Hepatocyte (in vitro differentiated cells): ENCODE results near the gene OPRL1. TPM values are rescaled to one million over a fixed set of nuclear protein-coding genes. Genes with fewer than 3 reads are reported as not detected.
A peak's percentile ranks its signal among the peaks of the same experiment; 100 is the strongest.

ENCODE experiments used
- DNase-seq: peaks from one replicate; pipeline ENCODE4 v3.0.0-alpha.2; 2016; ENCODE audit warnings: low spot score
- H2AFZ ChIP-seq: fragments of 200-600 bp; sonication (generic); 2 replicates; pipeline ENCODE4 v1.6.0; 2016; ENCODE audit warnings: antibody characterized with exemption, mild to moderate bottlenecking
- H3K27ac ChIP-seq: fragments of 200-600 bp; sonication (generic); 2 replicates; pipeline ENCODE4 v1.5.1; 2016; ENCODE audit warnings: mild to moderate bottlenecking
- H3K27me3 ChIP-seq: fragments of 200-600 bp; sonication (generic); 2 replicates; pipeline ENCODE4 v1.6.1; 2016
- H3K36me3 ChIP-seq: fragments of 200-600 bp; sonication (generic); replicated peaks from 2 replicates; pipeline ENCODE4 v1.5.1; 2016; ENCODE audit warnings: low read depth; ENCODE audit not compliant: insufficient read depth
- H3K4me1 ChIP-seq: fragments of 200-600 bp; sonication (generic); 2 replicates; pipeline ENCODE4 v1.5.1; 2016; ENCODE audit warnings: mild to moderate bottlenecking, moderate library complexity; ENCODE audit not compliant: insufficient read depth
- H3K4me2 ChIP-seq: fragments of 200-600 bp; sonication (generic); 2 replicates; pipeline ENCODE4 v1.6.0; 2016
- H3K4me3 ChIP-seq: fragments of 200-600 bp; sonication (generic); 2 replicates; pipeline ENCODE4 v1.5.1; 2016; ENCODE audit warnings: mild to moderate bottlenecking
- H3K79me2 ChIP-seq: fragments of 200-600 bp; sonication (generic); 2 replicates; pipeline ENCODE4 v1.6.0; 2017; ENCODE audit warnings: mild to moderate bottlenecking
- H3K9me2 ChIP-seq: fragments of 200-600 bp; sonication (generic); replicated peaks from 2 replicates; pipeline ENCODE4 v1.6.0; 2017; ENCODE audit warnings: mild to moderate bottlenecking; ENCODE audit not compliant: insufficient read depth
- H3K9me3 ChIP-seq: fragments of 200-600 bp; sonication (generic); 2 replicates; pipeline ENCODE4 v1.5.1; 2016; ENCODE audit warnings: low read depth, mild to moderate bottlenecking
- H4K20me1 ChIP-seq: fragments of 200-600 bp; sonication (generic); 2 replicates; pipeline ENCODE4 v1.6.0; 2016; ENCODE audit warnings: mild to moderate bottlenecking; ENCODE audit not compliant: insufficient read depth, poor library complexity, severe bottlenecking
- EZH2 ChIP-seq: fragments of 200-600 bp; sonication (generic); IDR thresholded peaks from 2 replicates; pipeline ENCODE4 v1.6.1; 2016; ENCODE audit warnings: antibody characterized with exemption, mild to moderate bottlenecking, borderline replicate concordance
- EZH2phosphoT487 ChIP-seq: fragments of 200-600 bp; sonication (generic); IDR thresholded peaks from one replicate; pipeline ENCODE4 v1.6.1; 2018; ENCODE audit warnings: antibody characterized with exemption, mild to moderate bottlenecking, low read depth, moderate library complexity; ENCODE audit not compliant: unreplicated experiment, severe bottlenecking
- whole genome bisulfite sequencing: methylation state at CpG from one replicate; pipeline ENCODE4 v1.1.6; 2016; ENCODE audit warnings: low lambda C conversion rate; ENCODE audit errors: missing lambda C conversion rate; 5-methylcytosine and 5-hydroxymethylcytosine counted together
- polyA plus RNA-seq: library from polyadenylated mRNA; unstranded; fragments of >200 nt; fragmentation: Nextera tagmentation; extraction: Ambion mirVana; gene quantifications from 2 replicates; pipeline ENCODE4 v1.2.1, GENCODE V29; 2016
- total RNA-seq: library from RNA; depleted of rRNA; stranded (reverse); fragments of >200 nt; gene quantifications from 2 replicates; pipeline ENCODE4 v1.2.3, GENCODE V29; 2014
- TF ChIP-seq, protein P1 (sequence below): fragments of 200-600 bp; sonication (generic); IDR thresholded peaks from 2 replicates; pipeline ENCODE4 v1.5.1; 2016; ENCODE audit warnings: antibody characterized with exemption, mild to moderate bottlenecking; ENCODE audit not compliant: poor library complexity

Gene OPRL1
- 1.1 and 1.5 TPM in 2 replicates for total RNA-seq
- polyA plus RNA-seq, result 0.50 and 0.90 TPM in 2 replicates

- Histone ChIP-seq H2AFZ (peak within 1 kb of the TSS; percentile 83), H3K4me1 (peaks cover 19% of the 10 kb centered on the region), H3K9me2 (no peaks in the 10 kb centered on the region), H3K27ac (peak within 1 kb of the TSS; percentile 45), H3K4me3 (peak within 1 kb of the TSS; percentile 85), H3K4me2 (peak within 1 kb of the TSS; percentile 98), H3K36me3 (no peaks in the 10 kb centered on the region), H3K27me3 (peaks cover 26% of the 10 kb centered on the region), H4K20me1 (no peaks in the 10 kb centered on the region), H3K79me2 (no peaks in the 10 kb centered on the region), H3K9me3 (no peaks in the 10 kb centered on the region)
- DNase-seq, result no peak
- TF ChIP-seq, protein P1, sequence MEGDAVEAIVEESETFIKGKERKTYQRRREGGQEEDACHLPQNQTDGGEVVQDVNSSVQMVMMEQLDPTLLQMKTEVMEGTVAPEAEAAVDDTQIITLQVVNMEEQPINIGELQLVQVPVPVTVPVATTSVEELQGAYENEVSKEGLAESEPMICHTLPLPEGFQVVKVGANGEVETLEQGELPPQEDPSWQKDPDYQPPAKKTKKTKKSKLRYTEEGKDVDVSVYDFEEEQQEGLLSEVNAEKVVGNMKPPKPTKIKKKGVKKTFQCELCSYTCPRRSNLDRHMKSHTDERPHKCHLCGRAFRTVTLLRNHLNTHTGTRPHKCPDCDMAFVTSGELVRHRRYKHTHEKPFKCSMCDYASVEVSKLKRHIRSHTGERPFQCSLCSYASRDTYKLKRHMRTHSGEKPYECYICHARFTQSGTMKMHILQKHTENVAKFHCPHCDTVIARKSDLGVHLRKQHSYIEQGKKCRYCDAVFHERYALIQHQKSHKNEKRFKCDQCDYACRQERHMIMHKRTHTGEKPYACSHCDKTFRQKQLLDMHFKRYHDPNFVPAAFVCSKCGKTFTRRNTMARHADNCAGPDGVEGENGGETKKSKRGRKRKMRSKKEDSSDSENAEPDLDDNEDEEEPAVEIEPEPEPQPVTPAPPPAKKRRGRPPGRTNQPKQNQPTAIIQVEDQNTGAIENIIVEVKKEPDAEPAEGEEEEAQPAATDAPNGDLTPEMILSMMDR, result no peak
- TF ChIP-seq EZH2 (no peak), EZH2phosphoT487 (no peak)
- WGBS, result 17% methylated on average over 36 of the region's 62 CpGs
Measured at GRCh38 chr20:64080013-64080812, at the start of gene OPRL1. OPRL1 (plus strand) TSS chr20:64080082; CDS start chr20:64092721, 12,639 bp downstream.

DNA sequence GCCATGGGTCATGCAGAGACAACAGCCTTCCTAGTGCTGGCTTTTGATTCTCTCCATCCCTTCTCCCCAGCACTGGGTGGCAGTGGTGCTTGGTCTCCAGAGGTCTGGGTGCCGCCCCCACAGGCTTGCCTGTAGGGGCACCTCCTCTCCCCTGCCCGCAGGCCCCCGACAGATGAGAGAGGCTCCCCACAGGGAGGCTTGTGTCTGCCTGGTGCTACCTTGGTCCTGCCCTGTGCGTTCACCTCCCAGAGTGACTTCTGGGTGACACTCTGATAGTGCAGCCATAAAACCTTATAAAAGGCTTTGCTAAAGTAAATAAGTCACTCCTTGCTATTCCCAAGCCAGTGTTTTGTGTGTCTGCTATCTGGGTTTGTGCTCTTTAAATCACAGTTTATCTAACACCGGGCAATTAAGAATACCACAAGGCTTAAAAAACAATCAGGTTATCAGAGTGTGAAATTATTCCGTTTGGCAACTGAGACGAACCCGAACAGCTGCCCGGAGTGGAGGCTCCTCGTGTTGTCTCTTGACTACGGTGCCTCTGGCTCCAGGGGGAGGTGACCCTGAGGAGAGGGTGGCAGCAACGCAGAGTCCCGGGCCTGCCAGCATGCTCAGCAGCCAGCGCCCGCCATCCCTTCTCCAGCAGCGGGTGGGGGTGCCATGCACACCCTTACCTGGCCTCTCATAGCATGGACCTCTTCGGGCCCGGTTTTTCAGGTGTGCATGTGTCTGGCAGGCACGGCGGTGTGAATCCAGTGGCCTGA lies 49.3 kb upstream of the OPRL1 start:
- Histone ChIP-seq H3K4me2 (no peak overlapping the region), H2AFZ (peak overlapping the region; percentile 43), H3K79me2 (no peaks in the 10 kb centered on the region), H3K27ac (no peak overlapping the region), H3K9me2 (no peaks in the 10 kb centered on the region), H3K36me3 (no peaks in the 10 kb centered on the region), H3K4me3 (no peak overlapping the region), H3K4me1 (no peaks in the 10 kb centered on the region), H3K9me3 (no peaks in the 10 kb centered on the region), H3K27me3 (no peaks in the 10 kb centered on the region), H4K20me1 (peaks cover 20% of the 10 kb centered on the region)
- peak; percentile 100 for TF ChIP-seq EZH2phosphoT487
- TF ChIP-seq, protein P1, result no peak
- DNase-seq, result peak; percentile 54
- 68% methylated on average over 20 of the region's 20 CpGs for whole genome bisulfite sequencing

DNA sequence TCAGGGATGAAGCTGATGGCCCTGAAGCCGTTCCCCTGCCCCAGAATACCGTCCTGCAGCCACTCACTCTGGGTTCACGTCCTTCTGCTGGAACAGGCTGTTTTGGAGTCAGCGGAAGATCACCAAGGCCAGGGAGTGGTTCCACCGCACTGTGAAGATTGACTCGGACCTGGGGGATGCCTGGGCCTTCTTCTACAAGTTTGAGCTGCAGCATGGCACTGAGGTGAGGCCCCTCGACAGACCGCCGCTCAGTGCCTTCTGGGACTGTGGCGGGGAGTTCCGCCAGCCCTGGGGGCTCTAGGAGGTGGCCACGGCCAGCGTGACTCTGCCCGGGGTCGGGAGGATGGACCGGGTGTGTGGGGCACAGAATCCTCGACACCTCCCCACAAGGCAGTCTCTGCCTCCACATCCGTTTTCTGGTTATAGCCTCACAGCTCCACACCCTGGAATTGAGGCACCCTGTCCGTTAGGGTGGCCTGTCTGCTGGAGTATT lies 48.0 kb upstream of the OPRL1 start:
- Histone ChIP-seq H3K4me3 (no peak overlapping the region), H2AFZ (no peak overlapping the region), H3K27ac (no peak overlapping the region), H3K79me2 (no peaks in the 10 kb centered on the region), H3K9me3 (no peaks in the 10 kb centered on the region), H3K4me2 (no peak overlapping the region), H3K36me3 (no peaks in the 10 kb centered on the region), H4K20me1 (peaks cover 20% of the 10 kb centered on the region), H3K27me3 (peaks cover 6% of the 10 kb centered on the region), H3K9me2 (no peaks in the 10 kb centered on the region), H3K4me1 (no peaks in the 10 kb centered on the region)
- DNase-seq, result no peak
- WGBS, result 94% methylated on average over 18 of the region's 19 CpGs
- TF ChIP-seq EZH2, result no peak
